ENCODE measurements around the gene ACTG2.

GRCh38 chr2:73907840-73908452 is 15.1 kb downstream of the ACTG2 start:
- TF ChIP-seq CTCF (IDR thresholded peaks at IDR 0.05), result peak; percentile 53
- no peak for TF ChIP-seq EZH2 (IDR thresholded peaks at IDR 0.05)
